WTC11 (cell line): ENCODE results near the gene PRODH. TPM values are rescaled to one million over a fixed set of nuclear protein-coding genes. Genes with fewer than 3 reads are reported as not detected.

Experiments
- ATAC-seq: fragments of 200-7000 bp; cut with Tn5 transposase; 2 replicates; pipeline ENCODE4 v1.10.0; 2021; ENCODE audit warnings: mild to moderate bottlenecking, moderate library complexity
- CTCF ChIA-PET: fragments of 300-600 bp; sonication (Branson Sonifier 250); formaldehyde crosslinking; loops from one replicate; lab custom pipeline; 2021; ENCODE audit warnings: antibody characterized with exemption; lab: Charles Lee
- POLR2A ChIA-PET: fragments of 350-600 bp; sonication (Branson Sonifier 250); formaldehyde crosslinking; loops from one replicate; lab custom pipeline; 2021; ENCODE audit warnings: antibody characterized with exemption; lab: Charles Lee
- DNase-seq: peaks from one replicate; pipeline ENCODE4 v3.0.0; 2021; ENCODE audit warnings: low spot score
- H3K27ac Mint-ChIP-seq: 2 replicates; pipeline ENCODE4 v1.8.0; 2021; ENCODE audit warnings: mixed read lengths
- H3K27me3 Mint-ChIP-seq: 2 replicates; pipeline ENCODE4 v1.8.0; 2021; ENCODE audit warnings: low read depth, mild to moderate bottlenecking, moderate library complexity, mixed read lengths
- H3K36me3 Mint-ChIP-seq: 2 replicates; pipeline ENCODE4 v1.8.0; 2021; ENCODE audit warnings: mixed read lengths
- H3K4me1 Mint-ChIP-seq: 2 replicates; pipeline ENCODE4 v1.8.0; 2022; ENCODE audit warnings: mixed read lengths
- H3K4me3 Mint-ChIP-seq: 2 replicates; pipeline ENCODE4 v1.8.0; 2021; ENCODE audit warnings: mild to moderate bottlenecking, moderate library complexity, mixed read lengths
- H3K9me3 Mint-ChIP-seq: 2 replicates; pipeline ENCODE4 v1.8.0; 2021; ENCODE audit warnings: mixed read lengths
- ATF1 ChIP-seq: sonication (generic); formaldehyde crosslinking; IDR thresholded peaks from 2 replicates; pipeline ENCODE4 v1.8.1; 2023; ENCODE audit warnings: mild to moderate bottlenecking, moderate library complexity, missing genetic modification reagents
- CBFB ChIP-seq: sonication (generic); formaldehyde crosslinking; IDR thresholded peaks from 2 replicates; pipeline ENCODE4 v1.8.1; 2022; ENCODE audit warnings: mild to moderate bottlenecking, low read depth, missing genetic modification reagents
- CREM ChIP-seq: sonication (generic); formaldehyde crosslinking; IDR thresholded peaks from 2 replicates; pipeline ENCODE4 v1.8.1; 2022; ENCODE audit warnings: mild to moderate bottlenecking, missing genetic modification reagents, moderate library complexity
- GABPB1 ChIP-seq: sonication (generic); formaldehyde crosslinking; IDR thresholded peaks from 2 replicates; pipeline ENCODE4 v1.8.1; 2023; ENCODE audit warnings: mild to moderate bottlenecking, missing genetic modification reagents
- IRF2 ChIP-seq: sonication (generic); formaldehyde crosslinking; IDR thresholded peaks from 2 replicates; pipeline ENCODE4 v1.8.0; 2022; ENCODE audit warnings: low read depth, missing genetic modification reagents, borderline replicate concordance
- PRRX2 ChIP-seq: fragments of 250-450 bp; sonication (Bioruptor Pico); IDR thresholded peaks from 2 replicates; pipeline ENCODE4 v1.8.0; 2021; ENCODE audit warnings: mild to moderate bottlenecking
- SOX15 ChIP-seq: fragments of 250-450 bp; sonication (Bioruptor Pico); IDR thresholded peaks from 2 replicates; pipeline ENCODE4 v1.9.0; 2021; ENCODE audit warnings: mild to moderate bottlenecking
- SP1 ChIP-seq: sonication (generic); formaldehyde crosslinking; conservative IDR thresholded peaks from 2 replicates; pipeline ENCODE4 v1.8.1; 2022; ENCODE audit warnings: missing genetic modification reagents
- ZNF232 ChIP-seq: sonication (generic); formaldehyde crosslinking; IDR thresholded peaks from 2 replicates; pipeline ENCODE4 v1.8.0; 2022; ENCODE audit warnings: mild to moderate bottlenecking, missing genetic modification reagents
- ZNF317 ChIP-seq: sonication (generic); formaldehyde crosslinking; IDR thresholded peaks from 2 replicates; pipeline ENCODE4 v1.8.1; 2023; ENCODE audit warnings: low read depth, mild to moderate bottlenecking, moderate library complexity, missing genetic modification reagents, borderline replicate concordance
- total RNA-seq: library from RNA; stranded (reverse); gene quantifications from 3 replicates; pipeline ENCODE4 v1.2.3, GENCODE V29; 2021
- TF ChIP-seq, protein P1 (sequence below): sonication (generic); formaldehyde crosslinking; IDR thresholded peaks from 2 replicates; pipeline ENCODE4 v1.8.1; 2023; ENCODE audit warnings: mild to moderate bottlenecking, missing genetic modification reagents
- TF ChIP-seq, protein P2 (sequence below): fragments of 250-450 bp; sonication (Bioruptor Pico); IDR thresholded peaks from 2 replicates; pipeline ENCODE4 v1.9.0; 2021; ENCODE audit warnings: mild to moderate bottlenecking, borderline replicate concordance
- TF ChIP-seq, protein P3 (sequence below): sonication (generic); formaldehyde crosslinking; IDR thresholded peaks from 2 replicates; pipeline ENCODE4 v1.8.0; 2022; ENCODE audit warnings: mild to moderate bottlenecking, missing genetic modification reagents
- TF ChIP-seq, protein P4 (sequence below): fragments of 250-450 bp; sonication (Bioruptor Pico); IDR thresholded peaks from 2 replicates; pipeline ENCODE4 v2.1.2; 2022; ENCODE audit warnings: mild to moderate bottlenecking, moderate library complexity
- TF ChIP-seq, protein P5 (sequence below): sonication (generic); formaldehyde crosslinking; IDR thresholded peaks from 2 replicates; pipeline ENCODE4 v1.8.1; 2022; ENCODE audit warnings: mild to moderate bottlenecking, moderate library complexity, missing genetic modification reagents
- TF ChIP-seq, protein P6 (sequence below): fragments of 250-450 bp; sonication (Bioruptor Pico); IDR thresholded peaks from 2 replicates; pipeline ENCODE4 v1.8.0; 2021; ENCODE audit warnings: mild to moderate bottlenecking
- TF ChIP-seq, protein P7 (sequence below): sonication (generic); formaldehyde crosslinking; conservative IDR thresholded peaks from 2 replicates; pipeline ENCODE4 v1.8.1; 2023; ENCODE audit warnings: mild to moderate bottlenecking, low read depth, missing genetic modification reagents, moderate library complexity

Gene PRODH
- total RNA-seq, 1 experiment from 2014 or later = 97.3 TPM

DNA sequence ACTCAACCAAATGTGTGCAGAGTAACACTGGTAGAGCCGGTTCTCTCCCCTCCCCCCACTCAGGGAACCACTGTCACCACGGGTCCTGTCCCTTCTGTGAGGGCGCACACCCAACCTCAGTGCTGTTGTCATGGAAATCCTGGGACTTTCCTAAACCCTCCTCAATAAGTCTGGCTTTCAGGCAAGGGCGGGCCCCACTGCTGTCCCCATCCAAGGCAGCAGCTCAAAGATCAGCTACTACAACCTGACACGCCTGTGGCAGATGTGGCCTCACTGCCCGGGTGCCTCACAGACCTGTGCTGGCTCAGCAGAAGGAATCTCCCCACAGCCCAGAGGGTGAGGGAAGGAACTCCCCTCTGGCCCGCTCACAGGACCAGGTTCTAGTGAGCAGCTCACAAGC is 2.2 kb downstream of the PRODH start (continued):
- TF ChIP-seq, protein P1, sequence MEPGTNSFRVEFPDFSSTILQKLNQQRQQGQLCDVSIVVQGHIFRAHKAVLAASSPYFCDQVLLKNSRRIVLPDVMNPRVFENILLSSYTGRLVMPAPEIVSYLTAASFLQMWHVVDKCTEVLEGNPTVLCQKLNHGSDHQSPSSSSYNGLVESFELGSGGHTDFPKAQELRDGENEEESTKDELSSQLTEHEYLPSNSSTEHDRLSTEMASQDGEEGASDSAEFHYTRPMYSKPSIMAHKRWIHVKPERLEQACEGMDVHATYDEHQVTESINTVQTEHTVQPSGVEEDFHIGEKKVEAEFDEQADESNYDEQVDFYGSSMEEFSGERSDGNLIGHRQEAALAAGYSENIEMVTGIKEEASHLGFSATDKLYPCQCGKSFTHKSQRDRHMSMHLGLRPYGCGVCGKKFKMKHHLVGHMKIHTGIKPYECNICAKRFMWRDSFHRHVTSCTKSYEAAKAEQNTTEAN (CRISPR knock-in tag) = no peak
- TF ChIP-seq, all 79 proteins: peak for 0

DNA sequence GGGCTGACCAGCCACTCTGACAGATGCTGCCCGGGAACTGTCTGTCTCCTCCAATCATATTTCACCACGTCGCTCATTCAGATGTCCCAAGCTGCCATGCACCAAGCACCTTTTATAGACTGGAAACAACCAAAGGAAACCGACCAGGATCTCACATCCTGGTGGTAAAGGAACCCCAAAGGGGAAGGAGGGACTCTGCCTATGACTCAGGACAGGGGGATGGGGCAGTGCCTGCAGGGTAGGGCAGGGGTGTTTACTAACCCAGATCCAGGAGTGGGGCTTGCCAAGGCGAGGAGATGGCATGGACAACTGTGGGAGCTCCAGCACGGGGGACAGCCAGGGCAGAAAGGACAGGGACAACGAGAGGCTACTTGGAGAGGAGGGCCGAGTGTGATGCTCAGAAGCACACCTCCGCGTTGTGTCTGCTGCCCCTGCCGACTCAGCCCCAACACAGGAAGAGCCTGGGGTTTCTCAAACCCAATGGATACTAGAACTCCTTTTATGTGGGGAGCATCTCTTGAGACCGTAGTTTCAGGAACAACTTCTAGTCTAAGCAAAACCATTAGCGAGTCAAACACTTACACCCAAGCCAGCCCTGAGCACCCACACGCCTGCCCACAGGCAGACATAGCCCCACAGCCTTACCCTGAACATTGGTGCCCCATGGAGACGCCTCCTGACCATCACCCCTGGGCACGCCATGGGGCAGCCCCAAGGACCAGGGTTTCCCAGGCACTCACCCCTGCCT is 4.0 kb downstream of the PRODH start:
- no peak for TF ChIP-seq ATF1 (CRISPR knock-in tag)
- TF ChIP-seq, protein P2, sequence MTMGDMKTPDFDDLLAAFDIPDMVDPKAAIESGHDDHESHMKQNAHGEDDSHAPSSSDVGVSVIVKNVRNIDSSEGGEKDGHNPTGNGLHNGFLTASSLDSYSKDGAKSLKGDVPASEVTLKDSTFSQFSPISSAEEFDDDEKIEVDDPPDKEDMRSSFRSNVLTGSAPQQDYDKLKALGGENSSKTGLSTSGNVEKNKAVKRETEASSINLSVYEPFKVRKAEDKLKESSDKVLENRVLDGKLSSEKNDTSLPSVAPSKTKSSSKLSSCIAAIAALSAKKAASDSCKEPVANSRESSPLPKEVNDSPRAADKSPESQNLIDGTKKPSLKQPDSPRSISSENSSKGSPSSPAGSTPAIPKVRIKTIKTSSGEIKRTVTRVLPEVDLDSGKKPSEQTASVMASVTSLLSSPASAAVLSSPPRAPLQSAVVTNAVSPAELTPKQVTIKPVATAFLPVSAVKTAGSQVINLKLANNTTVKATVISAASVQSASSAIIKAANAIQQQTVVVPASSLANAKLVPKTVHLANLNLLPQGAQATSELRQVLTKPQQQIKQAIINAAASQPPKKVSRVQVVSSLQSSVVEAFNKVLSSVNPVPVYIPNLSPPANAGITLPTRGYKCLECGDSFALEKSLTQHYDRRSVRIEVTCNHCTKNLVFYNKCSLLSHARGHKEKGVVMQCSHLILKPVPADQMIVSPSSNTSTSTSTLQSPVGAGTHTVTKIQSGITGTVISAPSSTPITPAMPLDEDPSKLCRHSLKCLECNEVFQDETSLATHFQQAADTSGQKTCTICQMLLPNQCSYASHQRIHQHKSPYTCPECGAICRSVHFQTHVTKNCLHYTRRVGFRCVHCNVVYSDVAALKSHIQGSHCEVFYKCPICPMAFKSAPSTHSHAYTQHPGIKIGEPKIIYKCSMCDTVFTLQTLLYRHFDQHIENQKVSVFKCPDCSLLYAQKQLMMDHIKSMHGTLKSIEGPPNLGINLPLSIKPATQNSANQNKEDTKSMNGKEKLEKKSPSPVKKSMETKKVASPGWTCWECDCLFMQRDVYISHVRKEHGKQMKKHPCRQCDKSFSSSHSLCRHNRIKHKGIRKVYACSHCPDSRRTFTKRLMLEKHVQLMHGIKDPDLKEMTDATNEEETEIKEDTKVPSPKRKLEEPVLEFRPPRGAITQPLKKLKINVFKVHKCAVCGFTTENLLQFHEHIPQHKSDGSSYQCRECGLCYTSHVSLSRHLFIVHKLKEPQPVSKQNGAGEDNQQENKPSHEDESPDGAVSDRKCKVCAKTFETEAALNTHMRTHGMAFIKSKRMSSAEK (CRISPR knock-in tag) = no peak
- no peak for TF ChIP-seq IRF2 (CRISPR knock-in tag)
- TF ChIP-seq, protein P3, sequence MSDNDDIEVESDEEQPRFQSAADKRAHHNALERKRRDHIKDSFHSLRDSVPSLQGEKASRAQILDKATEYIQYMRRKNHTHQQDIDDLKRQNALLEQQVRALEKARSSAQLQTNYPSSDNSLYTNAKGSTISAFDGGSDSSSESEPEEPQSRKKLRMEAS (CRISPR knock-in tag) = no peak
- TF ChIP-seq ZNF317 (CRISPR knock-in tag) = no peak
- TF ChIP-seq GABPB1 (CRISPR knock-in tag) = no peak
- TF ChIP-seq ZNF232 (CRISPR knock-in tag) = no peak
- TF ChIP-seq, protein P4, sequence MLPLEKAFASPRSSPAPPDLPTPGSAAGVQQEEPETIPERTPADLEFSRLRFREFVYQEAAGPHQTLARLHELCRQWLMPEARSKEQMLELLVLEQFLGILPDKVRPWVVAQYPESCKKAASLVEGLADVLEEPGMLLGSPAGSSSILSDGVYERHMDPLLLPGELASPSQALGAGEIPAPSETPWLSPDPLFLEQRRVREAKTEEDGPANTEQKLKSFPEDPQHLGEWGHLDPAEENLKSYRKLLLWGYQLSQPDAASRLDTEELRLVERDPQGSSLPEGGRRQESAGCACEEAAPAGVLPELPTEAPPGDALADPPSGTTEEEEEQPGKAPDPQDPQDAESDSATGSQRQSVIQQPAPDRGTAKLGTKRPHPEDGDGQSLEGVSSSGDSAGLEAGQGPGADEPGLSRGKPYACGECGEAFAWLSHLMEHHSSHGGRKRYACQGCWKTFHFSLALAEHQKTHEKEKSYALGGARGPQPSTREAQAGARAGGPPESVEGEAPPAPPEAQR (CRISPR knock-in tag) = no peak
- no peak for TF ChIP-seq CBFB (CRISPR knock-in tag)
- no peaks in the 10 kb centered on the region for H3K9me3 Mint-ChIP-seq
- H3K36me3 Mint-ChIP-seq = no peaks in the 10 kb centered on the region
- ATAC-seq (no peak), DNase-seq (no peak)
- H3K4me3 Mint-ChIP-seq = no peak overlapping the region
- ChIA-PET CTCF (interaction anchor here (0.8 kb wide), 1 partner anchor 26 kb away, joined by 3 read pairs; the partner anchor contains the start of gene DGCR6), POLR2A (no interaction called here)
- H3K27ac Mint-ChIP-seq = no peak overlapping the region
- H3K27me3 Mint-ChIP-seq = no peaks in the 10 kb centered on the region
- no peaks in the 10 kb centered on the region for H3K4me1 Mint-ChIP-seq

DNA sequence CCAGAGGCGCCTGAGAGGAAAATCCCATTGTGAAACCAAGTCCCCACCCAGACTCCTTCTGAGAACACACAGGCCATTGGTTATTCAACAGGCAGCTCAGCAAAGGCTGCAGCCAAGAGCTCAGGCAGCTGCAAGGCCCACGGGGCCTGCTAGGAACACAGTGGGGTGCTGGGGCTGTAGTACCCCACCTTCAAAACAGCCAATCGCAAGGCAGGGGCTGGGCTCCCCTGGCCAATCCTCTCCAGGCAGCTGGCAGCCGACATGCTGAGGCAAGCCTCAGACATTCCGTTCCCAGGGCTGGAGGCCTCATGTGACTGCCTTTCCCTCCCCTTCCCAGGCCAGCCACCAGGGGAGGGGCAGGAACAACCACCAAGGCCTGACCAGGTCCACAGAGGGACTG is 6.6 kb downstream of the PRODH start:
- no peak overlapping the region for H3K27ac Mint-ChIP-seq
- no peaks in the 10 kb centered on the region for H3K9me3 Mint-ChIP-seq
- peak; percentile 91 for ATAC-seq
- no peak overlapping the region for H3K4me3 Mint-ChIP-seq
- POLR2A ChIA-PET = interaction anchor here (0.6 to 1.7 kb wide), 5 partner anchors 9 to 24 kb away, joined by 3 to 8 read pairs (median 3); partner anchors contain the start of gene DGCR6
- no peaks in the 10 kb centered on the region for H3K4me1 Mint-ChIP-seq
- H3K27me3 Mint-ChIP-seq = no peaks in the 10 kb centered on the region
- CTCF ChIA-PET = interaction anchor here (1.0 to 8.1 kb wide), 5 partner anchors 13 to 776 kb away, joined by 3 to 75 read pairs (median 4); partner anchors contain the start of gene DGCR6
- DNase-seq = no peak
- no peaks in the 10 kb centered on the region for H3K36me3 Mint-ChIP-seq
- TF ChIP-seq, protein P5, sequence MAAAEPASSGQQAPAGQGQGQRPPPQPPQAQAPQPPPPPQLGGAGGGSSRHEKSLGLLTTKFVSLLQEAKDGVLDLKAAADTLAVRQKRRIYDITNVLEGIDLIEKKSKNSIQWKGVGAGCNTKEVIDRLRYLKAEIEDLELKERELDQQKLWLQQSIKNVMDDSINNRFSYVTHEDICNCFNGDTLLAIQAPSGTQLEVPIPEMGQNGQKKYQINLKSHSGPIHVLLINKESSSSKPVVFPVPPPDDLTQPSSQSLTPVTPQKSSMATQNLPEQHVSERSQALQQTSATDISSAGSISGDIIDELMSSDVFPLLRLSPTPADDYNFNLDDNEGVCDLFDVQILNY = no peak
- no peak for TF ChIP-seq CREM
- TF ChIP-seq, protein P6, sequence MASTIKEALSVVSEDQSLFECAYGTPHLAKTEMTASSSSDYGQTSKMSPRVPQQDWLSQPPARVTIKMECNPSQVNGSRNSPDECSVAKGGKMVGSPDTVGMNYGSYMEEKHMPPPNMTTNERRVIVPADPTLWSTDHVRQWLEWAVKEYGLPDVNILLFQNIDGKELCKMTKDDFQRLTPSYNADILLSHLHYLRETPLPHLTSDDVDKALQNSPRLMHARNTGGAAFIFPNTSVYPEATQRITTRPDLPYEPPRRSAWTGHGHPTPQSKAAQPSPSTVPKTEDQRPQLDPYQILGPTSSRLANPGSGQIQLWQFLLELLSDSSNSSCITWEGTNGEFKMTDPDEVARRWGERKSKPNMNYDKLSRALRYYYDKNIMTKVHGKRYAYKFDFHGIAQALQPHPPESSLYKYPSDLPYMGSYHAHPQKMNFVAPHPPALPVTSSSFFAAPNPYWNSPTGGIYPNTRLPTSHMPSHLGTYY (CRISPR knock-in tag) = no peak
- no peak for TF ChIP-seq SP1 (CRISPR knock-in tag)
- TF ChIP-seq PRRX2 (CRISPR knock-in tag) = no peak
- no peak for TF ChIP-seq IRF2 (CRISPR knock-in tag)
- TF ChIP-seq SOX15 (CRISPR knock-in tag) = no peak
- TF ChIP-seq, protein P7, sequence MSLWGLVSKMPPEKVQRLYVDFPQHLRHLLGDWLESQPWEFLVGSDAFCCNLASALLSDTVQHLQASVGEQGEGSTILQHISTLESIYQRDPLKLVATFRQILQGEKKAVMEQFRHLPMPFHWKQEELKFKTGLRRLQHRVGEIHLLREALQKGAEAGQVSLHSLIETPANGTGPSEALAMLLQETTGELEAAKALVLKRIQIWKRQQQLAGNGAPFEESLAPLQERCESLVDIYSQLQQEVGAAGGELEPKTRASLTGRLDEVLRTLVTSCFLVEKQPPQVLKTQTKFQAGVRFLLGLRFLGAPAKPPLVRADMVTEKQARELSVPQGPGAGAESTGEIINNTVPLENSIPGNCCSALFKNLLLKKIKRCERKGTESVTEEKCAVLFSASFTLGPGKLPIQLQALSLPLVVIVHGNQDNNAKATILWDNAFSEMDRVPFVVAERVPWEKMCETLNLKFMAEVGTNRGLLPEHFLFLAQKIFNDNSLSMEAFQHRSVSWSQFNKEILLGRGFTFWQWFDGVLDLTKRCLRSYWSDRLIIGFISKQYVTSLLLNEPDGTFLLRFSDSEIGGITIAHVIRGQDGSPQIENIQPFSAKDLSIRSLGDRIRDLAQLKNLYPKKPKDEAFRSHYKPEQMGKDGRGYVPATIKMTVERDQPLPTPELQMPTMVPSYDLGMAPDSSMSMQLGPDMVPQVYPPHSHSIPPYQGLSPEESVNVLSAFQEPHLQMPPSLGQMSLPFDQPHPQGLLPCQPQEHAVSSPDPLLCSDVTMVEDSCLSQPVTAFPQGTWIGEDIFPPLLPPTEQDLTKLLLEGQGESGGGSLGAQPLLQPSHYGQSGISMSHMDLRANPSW (CRISPR knock-in tag) = no peak
- TF ChIP-seq GABPB1 (CRISPR knock-in tag) = no peak
